SW 1271 (cell line): ENCODE measurements around the gene MYO3B.
"Not testable (repeated sequence)": the region's sequence is repeated elsewhere in the genome, so short reads cannot be mapped to it uniquely, and the experiment has no call there.

ENCODE experiments used
- DNase-seq, 2 experiments: peaks; one replicate each; lab custom pipeline; 2025; lab: John Stamatoyannopoulos, UW

Gene MYO3B

DNA sequence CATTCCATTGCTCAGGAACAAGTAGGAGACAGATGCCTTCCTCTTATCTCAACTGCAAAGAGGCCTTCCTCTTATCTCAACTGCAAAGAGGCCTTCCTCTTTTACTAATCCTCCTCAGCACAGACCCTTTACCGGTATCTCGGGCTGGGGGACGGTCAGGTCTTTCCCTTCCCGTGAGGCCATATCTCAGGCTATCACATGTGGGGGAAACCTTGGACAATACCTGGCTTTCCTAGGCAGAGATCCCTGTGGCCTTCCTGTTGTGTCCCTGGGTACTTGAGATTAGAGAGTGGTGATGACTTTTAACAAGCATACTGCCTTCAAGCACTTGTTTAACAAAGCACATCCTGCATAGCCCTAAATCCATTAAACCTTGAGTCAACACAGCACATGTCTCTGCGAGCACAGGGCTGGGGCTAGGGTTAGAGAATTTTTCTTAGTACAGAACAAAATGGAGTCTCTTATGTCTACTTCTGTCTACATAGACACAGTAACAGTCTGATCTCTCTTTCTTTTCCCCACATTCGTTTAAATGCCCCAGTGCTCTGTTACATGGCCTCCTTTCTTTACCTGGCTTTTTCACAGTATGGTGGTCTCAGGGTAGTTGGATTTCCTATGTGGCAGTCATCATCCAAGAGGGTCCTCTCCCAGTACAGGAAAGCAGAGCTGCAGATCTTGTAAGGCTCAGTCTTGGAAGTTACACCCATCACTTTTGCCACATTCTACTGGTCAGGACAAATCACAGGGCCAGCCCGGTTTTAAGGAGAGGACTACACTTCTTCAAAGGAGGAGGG is 86.0 kb downstream of the MYO3B start:
- not testable (repeated sequence) for DNase-seq

DNA sequence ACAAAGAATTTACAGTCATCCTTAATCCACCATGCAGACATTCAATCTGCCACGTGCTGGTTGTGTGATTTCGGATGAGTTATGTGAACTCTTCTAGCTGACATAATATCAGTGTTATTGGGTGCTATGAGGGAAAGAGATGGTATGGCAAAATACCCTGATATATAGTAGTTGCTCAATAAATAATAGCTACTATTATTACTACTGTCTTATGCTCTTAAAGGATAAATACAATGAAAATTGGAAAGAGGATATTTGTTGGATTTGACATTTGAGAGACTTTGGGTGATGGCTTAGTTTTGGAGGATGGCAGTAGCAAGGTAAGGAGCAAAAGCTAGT is 86.5 kb downstream of the MYO3B start:
- DNase-seq = no peak

DNA sequence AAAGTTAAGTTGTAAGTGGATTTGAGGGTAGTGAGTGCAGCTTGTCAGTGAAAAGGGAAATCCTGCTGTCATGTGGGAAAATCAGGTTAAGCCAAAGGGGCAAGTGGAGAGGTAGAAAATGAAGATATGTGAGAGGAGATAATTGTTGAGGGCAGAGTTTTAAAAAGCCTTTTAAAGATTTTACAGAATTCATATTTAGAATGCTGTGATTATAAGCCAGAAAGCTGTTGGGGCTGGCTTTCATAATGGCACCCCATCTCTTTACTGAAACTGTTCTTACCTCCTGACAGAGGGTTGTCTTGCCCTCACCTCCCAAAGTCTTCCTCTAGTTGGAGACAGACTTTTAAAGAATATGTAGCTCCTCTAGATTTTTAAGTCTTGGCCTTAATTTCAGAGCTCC is 86.9 kb downstream of the MYO3B start:
- no peak for DNase-seq

DNA sequence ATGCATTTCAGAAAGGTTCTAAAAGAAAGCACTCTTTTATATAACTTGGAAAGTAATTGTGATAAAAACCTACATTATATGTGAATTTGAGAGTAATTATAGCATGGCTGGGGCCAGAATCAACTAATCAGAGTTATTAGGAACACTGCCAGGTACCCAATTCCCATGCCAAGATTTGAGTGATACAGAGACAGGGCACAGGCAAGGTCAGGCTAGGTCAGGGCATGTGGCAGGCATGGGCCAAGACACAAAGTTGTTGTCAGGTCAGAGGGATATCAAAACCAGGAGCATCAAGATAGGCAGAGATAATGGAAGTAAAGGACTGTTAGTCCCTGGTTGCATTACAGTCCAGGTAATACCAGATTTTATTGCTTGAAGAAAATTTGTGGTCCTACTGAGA is 87.4 kb downstream of the MYO3B start:
- DNase-seq = no peak

DNA sequence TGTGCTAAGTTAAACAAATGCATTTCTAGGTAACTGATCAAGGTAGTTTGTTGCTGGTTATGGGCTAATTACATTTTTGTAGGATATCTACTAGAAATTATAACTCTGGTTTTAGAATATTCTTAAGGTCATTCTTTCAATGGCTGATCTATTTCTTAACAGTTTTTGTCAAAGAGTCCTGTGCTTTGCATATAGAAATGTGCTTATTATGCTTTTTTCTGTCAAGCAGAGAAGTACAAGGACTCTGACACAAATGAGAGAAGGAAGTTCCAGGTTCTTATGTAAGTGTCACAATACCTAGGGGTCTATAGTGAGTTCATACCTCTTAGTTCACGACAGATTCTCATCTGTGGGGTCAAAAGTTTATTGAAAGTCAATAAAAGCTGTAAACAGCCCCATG is 88.4 kb downstream of the MYO3B start:
- DNase-seq = no peak

DNA sequence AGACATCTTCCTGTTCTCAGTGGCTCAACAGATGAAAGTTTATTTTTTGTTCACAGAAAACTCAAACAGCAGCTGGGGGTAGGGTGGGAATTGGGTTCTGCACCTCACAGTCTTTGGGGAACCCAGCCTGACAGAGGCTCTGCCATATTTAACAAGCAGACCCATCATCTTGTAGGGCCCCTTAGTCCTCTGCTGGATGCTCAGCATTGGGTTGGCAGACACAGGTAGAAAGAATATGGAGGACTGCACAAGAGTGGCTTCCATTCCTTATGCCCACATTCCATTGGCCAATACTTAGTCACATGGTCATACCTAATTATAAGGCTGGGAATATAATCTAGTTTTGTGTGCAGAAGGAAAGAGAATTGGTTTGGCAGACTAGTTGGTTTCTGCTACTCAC is 89.1 kb downstream of the MYO3B start:
- DNase-seq = no peak

DNA sequence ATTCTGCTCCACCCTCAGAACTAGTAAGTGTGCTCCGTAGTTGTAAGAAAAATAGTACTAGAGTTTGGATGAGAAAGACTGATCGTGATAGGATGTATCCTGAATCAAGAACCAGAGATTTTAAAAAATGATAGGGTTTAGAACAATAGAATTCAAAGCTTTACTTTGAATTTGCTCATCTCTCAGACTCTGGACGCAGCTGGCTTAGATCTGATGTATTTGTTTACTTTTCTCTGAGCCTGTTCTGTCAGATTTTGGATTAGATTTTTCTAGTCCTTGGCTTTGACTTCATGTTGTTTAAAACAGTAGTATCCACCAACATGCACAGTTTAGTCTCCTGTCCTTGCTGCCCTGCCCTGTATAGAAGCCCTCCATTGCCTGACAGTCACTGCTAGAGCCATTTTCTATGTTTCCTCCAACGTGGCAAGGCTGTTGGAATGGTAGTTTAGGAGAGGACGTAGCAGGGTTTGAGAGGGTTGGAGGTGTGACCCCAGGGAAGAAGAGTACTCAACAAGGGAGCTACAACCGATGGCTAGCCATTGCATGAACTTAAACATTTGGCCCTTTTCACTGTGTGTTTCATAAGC is 92.4 kb downstream of the MYO3B start:
- no peak for DNase-seq

DNA sequence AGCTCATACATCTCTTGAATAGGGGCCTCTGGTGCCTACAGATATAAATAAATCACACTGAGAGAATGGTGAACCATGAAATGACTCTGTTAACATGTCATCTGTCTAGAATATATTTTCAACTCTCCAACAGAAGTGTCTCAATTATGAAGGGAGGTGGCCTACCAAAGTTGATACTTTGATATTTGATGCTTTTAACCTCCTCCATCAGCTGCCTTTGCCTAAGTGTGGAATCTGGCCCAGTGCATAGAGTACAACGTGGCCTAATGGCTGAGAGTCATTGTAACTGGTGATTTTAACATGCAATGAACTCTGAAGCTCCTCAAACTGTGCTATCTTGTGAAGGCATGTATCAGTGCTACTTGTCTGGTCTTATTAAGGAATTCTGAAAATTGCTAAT is 93.4 kb downstream of the MYO3B start:
- no peak for DNase-seq

DNA sequence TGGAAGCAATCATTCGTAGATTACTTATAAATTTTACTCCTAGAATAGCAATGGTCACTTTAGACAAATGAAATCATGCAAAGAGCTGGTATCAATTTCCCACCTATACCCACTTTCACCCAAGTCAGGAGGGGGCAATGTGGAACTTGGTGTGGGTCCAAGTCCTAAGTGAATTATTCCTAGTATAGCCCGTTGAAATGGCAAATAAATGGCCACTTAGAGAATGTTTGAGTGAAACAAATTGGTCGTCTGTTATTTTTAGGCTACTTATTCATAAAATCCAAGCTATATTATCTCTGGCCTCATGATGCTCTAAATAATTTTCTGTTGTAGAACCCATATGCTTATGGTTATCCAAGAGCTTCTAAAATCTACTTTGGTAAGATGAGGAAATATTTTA is 98.1 kb downstream of the MYO3B start:
- no peak for DNase-seq

DNA sequence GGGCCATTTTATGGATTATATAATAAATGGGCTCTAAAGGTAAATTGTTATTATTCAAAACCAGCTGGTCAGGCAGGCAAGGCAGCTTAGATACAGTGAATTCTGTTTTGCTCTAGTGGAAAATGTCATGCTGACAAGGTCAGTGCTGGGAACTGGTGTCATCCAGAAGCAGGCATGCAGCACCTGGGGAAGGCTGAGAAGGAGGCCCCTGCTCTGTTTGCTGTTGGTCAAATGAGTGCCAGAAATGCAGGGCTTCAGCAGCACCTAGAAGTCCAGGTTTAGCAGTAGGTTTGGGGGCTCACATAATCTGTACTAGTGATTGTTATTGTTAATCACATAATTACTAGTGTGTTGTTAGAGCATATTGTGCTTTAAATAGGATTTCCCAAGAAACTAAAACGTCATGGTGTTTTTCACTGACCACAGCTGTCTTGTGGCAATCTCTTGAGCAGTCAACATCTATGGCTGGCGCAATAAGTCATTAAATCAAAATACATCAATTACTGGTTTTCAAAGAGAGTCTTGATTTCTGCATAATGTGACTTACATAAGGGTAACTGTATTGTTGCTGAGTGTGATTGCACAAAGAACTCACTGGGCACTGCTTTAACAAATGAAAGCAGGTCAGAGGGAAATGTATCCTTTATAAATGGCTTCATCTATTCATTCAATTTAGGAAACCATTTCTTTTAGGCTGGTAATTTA is 99.1 kb downstream of the MYO3B start:
- DNase-seq = no peak

DNA sequence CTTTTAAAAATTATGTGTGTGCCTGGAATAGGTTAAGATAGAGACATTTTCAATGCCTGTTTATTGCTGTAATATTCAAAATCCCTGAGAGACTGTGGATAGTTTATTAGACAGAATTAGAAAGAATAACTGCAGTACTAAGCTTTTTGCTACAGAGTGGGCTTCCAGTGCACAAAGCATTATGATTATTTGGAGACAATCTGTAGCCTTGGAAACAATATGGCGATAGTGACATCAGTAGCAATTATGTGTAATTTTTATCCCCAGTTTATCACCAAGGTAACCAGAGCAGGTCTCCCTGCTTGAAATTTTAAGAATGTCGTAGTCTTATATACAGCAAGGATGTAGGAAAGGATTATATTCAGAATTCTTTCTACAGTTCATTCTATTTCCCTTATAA is 100.0 kb downstream of the MYO3B start:
- no peak for DNase-seq

DNA sequence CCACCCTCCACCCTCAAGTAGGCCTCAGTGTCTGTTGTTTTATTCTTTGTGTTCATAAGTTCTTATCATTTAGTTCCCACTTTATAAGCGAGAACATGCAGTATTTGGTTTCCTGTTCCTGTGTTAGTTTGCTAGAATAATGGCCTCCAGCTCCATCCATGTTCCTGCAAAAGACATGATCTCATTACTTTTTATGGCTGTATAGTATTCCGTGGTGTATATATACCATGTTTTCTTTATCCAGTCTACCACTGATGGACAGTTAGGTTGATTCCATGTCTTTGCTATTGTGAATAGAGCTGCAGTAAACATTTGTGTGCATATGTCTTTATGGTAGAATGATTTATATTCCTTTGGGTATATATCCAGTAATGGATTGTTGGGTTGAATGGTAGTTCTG is 101.7 kb downstream of the MYO3B start:
- DNase-seq = not testable (repeated sequence)

DNA sequence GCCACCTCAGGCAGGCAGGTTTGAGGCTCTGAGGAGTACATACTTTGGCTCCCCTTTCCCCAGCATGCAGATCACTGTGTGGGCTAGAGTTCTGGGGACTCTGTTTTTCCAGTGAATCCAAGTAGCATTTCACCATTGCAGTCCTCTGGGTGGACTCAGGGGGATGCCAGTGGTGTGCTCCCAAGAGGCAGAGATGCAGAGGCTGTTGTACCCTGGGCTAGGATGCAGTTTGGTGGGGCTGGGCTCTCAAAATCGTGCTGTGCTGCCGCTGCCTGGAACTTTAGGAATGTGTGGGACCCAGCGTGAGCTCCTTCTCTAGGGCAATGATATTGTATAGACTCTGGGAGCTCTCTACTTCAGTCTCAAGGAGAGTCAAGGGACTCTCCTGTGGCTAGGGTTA is 104.9 kb downstream of the MYO3B start:
- no peak for DNase-seq

DNA sequence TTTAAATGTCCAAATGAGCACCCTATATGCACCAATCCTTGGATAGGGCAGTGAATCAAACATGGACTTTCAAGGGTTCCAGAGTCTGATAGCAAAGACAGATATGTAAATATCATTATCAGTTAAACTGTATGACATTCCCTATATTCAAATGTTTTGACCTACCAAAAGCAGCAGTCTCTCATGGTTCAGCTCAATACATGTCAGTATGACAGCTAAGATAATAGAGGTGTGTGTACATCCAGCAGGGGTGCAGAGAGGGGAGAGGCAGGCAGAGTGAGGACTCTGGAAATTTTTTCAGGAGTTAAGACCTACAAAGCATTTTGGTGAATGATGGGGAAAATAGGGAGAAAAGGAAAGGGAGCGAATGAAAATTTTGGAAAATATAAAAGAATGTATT is 106.3 kb downstream of the MYO3B start:
- DNase-seq = no peak

DNA sequence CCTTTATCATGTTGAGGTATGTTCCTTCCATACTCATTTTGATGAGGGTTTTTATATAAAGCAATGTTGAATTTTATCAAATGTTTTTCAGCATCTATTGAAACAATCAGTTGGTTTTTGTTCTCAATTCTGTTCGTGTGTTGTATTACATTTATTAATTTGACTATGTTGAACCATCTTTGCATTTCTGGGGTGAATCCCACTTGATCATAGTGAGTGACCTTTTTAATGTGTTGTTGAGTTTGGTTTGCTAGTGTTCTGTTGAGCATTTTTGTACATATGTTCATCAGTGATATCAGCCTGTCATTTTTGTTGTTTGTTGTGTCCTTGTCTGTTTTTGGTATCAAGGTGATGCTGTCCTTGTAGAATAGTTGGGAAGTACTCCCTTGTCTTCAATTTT is 110.9 kb downstream of the MYO3B start:
- DNase-seq = no peak

DNA sequence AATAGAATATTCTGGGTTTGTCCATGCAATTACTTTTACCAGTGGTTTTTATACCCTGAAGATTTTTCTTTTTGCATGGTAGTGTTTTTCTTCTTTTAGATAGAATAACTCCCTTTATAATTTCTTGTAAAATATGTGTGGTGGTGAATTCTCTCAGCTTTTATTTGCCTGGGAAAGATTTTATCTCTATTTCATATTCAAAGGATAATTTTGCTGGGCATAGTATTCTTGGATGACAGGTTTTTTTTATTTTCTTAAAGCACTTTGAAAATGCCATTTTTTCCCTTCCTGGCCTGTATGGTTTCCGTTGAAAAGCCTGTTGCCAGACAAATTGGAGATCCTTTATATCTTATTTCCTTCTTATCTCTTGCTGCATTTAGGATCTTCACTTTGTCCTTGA is 113.5 kb downstream of the MYO3B start:
- no peak for DNase-seq

DNA sequence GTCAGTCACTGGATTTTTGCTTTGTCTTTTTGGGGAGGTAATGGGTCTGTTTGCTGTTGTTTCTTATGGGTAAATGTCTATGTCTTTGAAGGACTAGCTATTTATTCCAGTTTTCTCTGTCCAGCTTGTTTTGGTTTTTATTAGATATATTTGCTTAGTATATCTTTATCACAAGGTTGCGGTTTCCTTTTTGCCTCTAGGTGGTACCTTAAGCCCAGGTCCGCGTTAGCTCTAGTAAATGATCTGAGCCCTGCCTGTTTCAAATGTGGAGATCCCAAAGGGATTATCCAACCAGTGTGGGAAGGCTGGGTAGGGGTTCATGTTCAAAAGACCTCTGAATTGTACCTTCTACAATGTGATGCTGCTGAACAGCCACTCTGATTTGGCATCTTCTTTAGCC is 114.5 kb downstream of the MYO3B start:
- no peak for DNase-seq

DNA sequence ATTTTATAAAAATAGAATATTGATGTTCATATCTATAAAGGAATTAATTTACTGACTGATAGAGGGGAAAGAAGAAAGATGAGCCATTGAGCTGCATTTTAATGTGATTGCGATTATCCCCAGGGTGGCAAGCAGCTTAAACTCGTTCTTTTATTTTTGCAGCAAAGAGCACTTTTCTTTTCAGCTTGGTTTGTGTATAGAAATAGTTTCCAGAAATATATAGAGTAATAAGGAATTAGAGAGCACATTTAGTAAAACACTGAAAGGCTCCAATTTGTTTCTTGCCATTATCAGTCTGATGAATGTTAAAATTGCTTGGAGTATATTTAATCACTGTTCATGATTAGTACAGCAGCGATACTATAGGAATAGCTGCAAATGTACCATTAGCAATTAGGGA is 119.5 kb downstream of the MYO3B start:
- no peak for DNase-seq

DNA sequence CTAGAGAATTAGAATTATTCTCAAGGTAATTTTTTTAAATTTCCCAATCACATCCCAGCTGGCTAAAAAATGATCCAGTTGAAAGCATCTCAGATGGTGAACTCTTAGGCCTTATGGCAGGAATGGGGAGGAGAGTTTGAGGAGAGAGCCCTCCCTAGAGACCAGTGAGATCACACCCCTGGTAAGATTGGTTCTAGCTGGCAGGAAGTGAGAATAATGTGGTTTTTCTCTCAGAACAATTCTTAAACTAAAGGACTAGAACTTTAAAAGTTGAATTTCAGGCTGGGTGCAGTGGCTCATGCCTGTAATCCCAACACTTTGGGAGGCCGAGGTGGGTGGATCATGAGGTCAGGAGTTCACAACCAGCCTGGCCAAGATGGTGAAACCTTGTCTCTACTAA is 120.2 kb downstream of the MYO3B start:
- DNase-seq = no peak

DNA sequence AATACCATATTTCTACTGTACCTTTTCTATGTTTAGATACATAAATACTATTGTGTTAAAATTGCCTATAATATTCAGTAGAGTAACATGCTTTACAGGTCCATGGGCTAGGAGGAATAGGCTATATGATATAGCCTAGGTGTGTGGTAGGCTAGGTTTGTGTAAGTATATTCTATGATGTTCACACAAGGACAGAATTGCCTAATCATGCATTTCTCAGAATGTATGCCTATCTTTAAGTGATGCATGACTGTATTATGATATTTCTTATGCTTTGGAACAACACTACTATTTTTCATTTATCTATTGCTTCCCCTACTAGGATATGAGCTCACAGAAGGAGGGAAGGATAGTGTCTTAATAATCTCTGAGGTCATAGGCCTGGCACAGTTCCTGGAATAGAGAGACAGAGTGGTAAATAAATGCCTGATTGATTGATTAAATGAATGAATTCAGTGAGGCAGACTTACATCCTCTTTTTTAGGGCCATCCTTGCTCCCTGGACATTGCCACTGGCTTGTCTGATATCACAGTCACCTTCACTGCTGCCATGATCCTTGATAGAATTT is 121.0 kb downstream of the MYO3B start:
- DNase-seq = no peak

DNA sequence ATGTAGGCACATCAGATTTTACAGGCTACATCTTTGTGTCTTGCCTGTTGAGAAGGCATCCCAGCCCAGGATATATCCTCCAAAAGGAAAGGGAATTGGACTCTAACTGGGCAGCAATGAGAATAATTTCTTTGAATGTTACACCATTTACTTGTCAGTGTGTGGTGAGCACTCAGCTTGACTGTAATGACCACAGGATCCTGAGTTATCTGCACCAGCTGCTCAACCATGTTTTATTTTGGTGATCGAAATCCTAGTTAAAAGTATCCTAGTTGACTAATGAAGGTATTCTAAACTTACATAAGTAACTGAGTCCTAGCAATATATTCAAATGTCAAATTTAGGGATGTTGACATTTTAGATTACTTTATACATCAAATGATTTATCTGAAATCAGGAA is 123.0 kb downstream of the MYO3B start:
- DNase-seq = no peak

DNA sequence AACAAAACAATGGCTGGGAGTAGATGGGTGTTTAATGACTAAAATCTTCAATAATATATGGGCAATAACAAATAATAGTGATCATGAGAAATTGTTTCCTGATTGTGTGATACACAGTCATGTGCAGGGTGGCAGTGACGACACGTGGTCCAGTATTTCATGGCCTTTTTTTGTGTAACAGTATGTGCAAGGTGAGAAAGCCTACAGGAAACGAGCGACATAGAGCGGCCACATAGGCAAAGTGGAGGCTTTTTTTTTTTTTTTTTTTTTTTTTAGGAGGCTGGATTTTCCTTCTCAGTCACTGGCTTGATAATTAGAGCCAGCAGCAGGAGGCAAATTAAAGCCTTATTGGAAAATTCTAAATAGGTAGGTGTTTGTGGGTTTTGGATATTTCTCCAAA is 123.7 kb downstream of the MYO3B start:
- DNase-seq = no peak

DNA sequence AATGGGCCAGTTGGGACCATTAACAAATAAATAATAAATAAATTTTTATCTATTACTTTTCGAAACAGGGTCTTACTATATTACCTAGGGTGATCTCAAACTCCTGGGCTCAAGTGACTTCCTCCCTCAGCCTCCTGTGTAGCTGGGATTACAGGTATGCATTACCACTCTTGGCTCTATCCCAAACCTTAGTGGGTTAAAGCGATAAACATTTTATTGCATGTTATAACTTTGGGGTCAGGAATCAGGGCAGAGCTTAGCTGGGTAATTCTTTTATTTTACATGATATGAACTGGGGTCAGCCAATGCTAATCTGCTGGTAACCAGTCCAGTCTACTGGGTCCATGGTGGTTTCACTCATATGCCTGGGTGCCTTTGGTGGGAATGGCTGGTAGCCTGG is 127.8 kb downstream of the MYO3B start:
- no peak for DNase-seq
